ENCODE measurements around the gene RPL11.

RPL11 gene

GRCh38 chr1:23698466-23698865 is 6.9 kb downstream of the RPL11 start:
- TF ChIP-seq CTCF (IDR thresholded peaks at IDR 0.05), result no peak
- no peak overlapping the region for H3K27ac ChIP-seq
- H3K4me3 ChIP-seq (ENCODE audit: low read depth in 1 of 2, low read length in 1 of 2), result no peak overlapping the region

GRCh38 chr1:23699280-23700179 is 7.9 kb downstream of the RPL11 start:
- TF ChIP-seq CTCF (IDR thresholded peaks at IDR 0.05), result no peak
- no peak overlapping the region for H3K4me3 ChIP-seq (ENCODE audit: low read depth in 1 of 2, low read length in 1 of 2)
- no peaks in the 10 kb centered on the region for H3K27me3 ChIP-seq
- H3K36me3 ChIP-seq, result peaks cover 74% of the 10 kb centered on the region
- no peaks in the 10 kb centered on the region for H3K9me3 ChIP-seq
- H3K27ac ChIP-seq, result no peak overlapping the region
- H3K4me1 ChIP-seq (ENCODE audit: control insufficient read depth in 1 of 2, insufficient read depth in 1 of 2, low read depth in 1 of 2, low read length in 1 of 2), result peaks cover 13% of the 10 kb centered on the region in 2 experiments

More at GRCh38 chr1:23698466-23698865, 6.9 kb downstream of the RPL11 start:
- no peaks in the 10 kb centered on the region for H3K9me3 ChIP-seq
- H3K36me3 ChIP-seq, result peaks cover 81% of the 10 kb centered on the region
- H3K27me3 ChIP-seq, result no peaks in the 10 kb centered on the region
- H3K4me1 ChIP-seq (ENCODE audit: control insufficient read depth in 1 of 2, insufficient read depth in 1 of 2, low read depth in 1 of 2, low read length in 1 of 2), result peaks cover 13% of the 10 kb centered on the region in 2 experiments

GRCh38 chr1:23701310-23701709 is 9.7 kb downstream of the RPL11 start:
- H3K27ac ChIP-seq, result peak overlapping the region; percentile 68
- H3K9me3 ChIP-seq, result no peaks in the 10 kb centered on the region
- peaks cover 66% of the 10 kb centered on the region for H3K36me3 ChIP-seq
- H3K4me1 ChIP-seq (ENCODE audit: control insufficient read depth in 1 of 2, insufficient read depth in 1 of 2, low read depth in 1 of 2, low read length in 1 of 2), result peaks cover 13% of the 10 kb centered on the region in 2 experiments
- no peaks in the 10 kb centered on the region for H3K27me3 ChIP-seq
- TF ChIP-seq CTCF (IDR thresholded peaks at IDR 0.05), result no peak
- H3K4me3 ChIP-seq (ENCODE audit: low read depth in 1 of 2, low read length in 1 of 2), result no peak overlapping the region

- no peak for TF ChIP-seq CTCF (IDR thresholded peaks at IDR 0.05)
- H3K36me3 ChIP-seq, result peaks cover 59% of the 10 kb centered on the region
Measured at GRCh38 chr1:23701996-23702395, 10.4 kb downstream of the RPL11 start.

GRCh38 chr1:23704834-23705495 is 13.4 kb downstream of the RPL11 start:
- H3K9me3 ChIP-seq, result no peaks in the 10 kb centered on the region
- no peak for TF ChIP-seq CTCF (IDR thresholded peaks at IDR 0.05)
- H3K4me1 ChIP-seq (ENCODE audit: control insufficient read depth in 1 of 2, insufficient read depth in 1 of 2, low read depth in 1 of 2, low read length in 1 of 2), result peaks cover 13% of the 10 kb centered on the region in 2 experiments
- no peak overlapping the region for H3K4me3 ChIP-seq (ENCODE audit: low read depth in 1 of 2, low read length in 1 of 2)
- peaks cover 38% of the 10 kb centered on the region for H3K36me3 ChIP-seq
- H3K27ac ChIP-seq, result no peak overlapping the region
- H3K27me3 ChIP-seq, result no peaks in the 10 kb centered on the region

More at GRCh38 chr1:23701996-23702395, 10.4 kb downstream of the RPL11 start:
- Histone ChIP-seq H3K27me3 (no peaks in the 10 kb centered on the region), H3K27ac (peak overlapping the region; percentile 68), H3K4me3 (ENCODE audit: low read depth in 1 of 2, low read length in 1 of 2) (no peak overlapping the region), H3K4me1 (ENCODE audit: control insufficient read depth in 1 of 2, insufficient read depth in 1 of 2, low read depth in 1 of 2, low read length in 1 of 2) (peaks cover 13% of the 10 kb centered on the region in 2 experiments), H3K9me3 (no peaks in the 10 kb centered on the region)

Measured in neutrophil (primary cell).